HCT116 (cell line): ENCODE measurements around the gene IL1RAP. TPM values are rescaled to one million over a fixed set of nuclear protein-coding genes. Genes with fewer than 3 reads are reported as not detected.

ENCODE experiments used
- total RNA-seq: library from RNA; stranded (reverse); gene quantifications from one replicate; pipeline ENCODE4 v1.2.1, GENCODE V29; 2021; ENCODE audit not compliant: unreplicated experiment

The IL1RAP gene
- total RNA-seq, 1 experiment from 2014 or later, result 5.8 TPM

Other genes starting within 250 kb of the IL1RAP start
- gene CLDN1, start 191.6 kb upstream of the IL1RAP start, total RNA-seq, result 0.20 TPM
- not detected for gene CLDN16, start 125.9 kb upstream of the IL1RAP start, total RNA-seq
- gene TMEM207, start 64.2 kb upstream of the IL1RAP start, total RNA-seq, result not detected